Skeletal muscle satellite cell (primary cell): ENCODE measurements around the gene DMAC1.

Experiments used
- H3K27me3 ChIP-seq: 2 replicates; pipeline ENCODE4 v1.7.0; 2013; ENCODE audit warnings: low read length; ENCODE audit not compliant: control insufficient read depth, insufficient read depth
- H3K36me3 ChIP-seq: 2 replicates; pipeline ENCODE4 v1.7.0; 2013; ENCODE audit warnings: mild to moderate bottlenecking, control low read depth, low read length; ENCODE audit not compliant: insufficient read depth
- H3K4me1 ChIP-seq: 2 replicates; pipeline ENCODE4 v1.7.0; 2013; ENCODE audit warnings: low read length; ENCODE audit not compliant: control insufficient read depth, insufficient read depth
- H3K4me2 ChIP-seq: 2 replicates; pipeline ENCODE4 v1.7.0; 2013; ENCODE audit warnings: mild to moderate bottlenecking, low read length
- H3K4me3 ChIP-seq: 2 replicates; pipeline ENCODE4 v1.7.0; 2013; ENCODE audit warnings: low read length
- H3K9ac ChIP-seq: 2 replicates; pipeline ENCODE4 v1.7.0; 2013; ENCODE audit warnings: mild to moderate bottlenecking, low read depth, low read length, moderate library complexity
- H3K9me3 ChIP-seq: replicated peaks from 2 replicates; pipeline ENCODE4 v1.7.0; 2013; ENCODE audit warnings: mild to moderate bottlenecking, control low read depth, low read length

DMAC1 gene

GRCh38 chr9:7782400-7783120 lies 17.0 kb downstream of the DMAC1 start:
- Histone ChIP-seq H3K27me3 (no peaks in the 10 kb centered on the region), H3K36me3 (no peaks in the 10 kb centered on the region), H3K4me3 (no peak overlapping the region), H3K4me2 (no peak overlapping the region), H3K9me3 (no peaks in the 10 kb centered on the region), H3K9ac (no peak overlapping the region), H3K4me1 (no peaks in the 10 kb centered on the region)

GRCh38 chr9:7780261-7780988 lies 19.2 kb downstream of the DMAC1 start:
- Histone ChIP-seq H3K4me2 (no peak overlapping the region), H3K9ac (no peak overlapping the region), H3K27me3 (peaks cover 4% of the 10 kb centered on the region), H3K4me1 (no peaks in the 10 kb centered on the region), H3K4me3 (no peak overlapping the region), H3K36me3 (no peaks in the 10 kb centered on the region), H3K9me3 (no peaks in the 10 kb centered on the region)

GRCh38 chr9:7778851-7779600 lies 20.6 kb downstream of the DMAC1 start:
- H3K9ac ChIP-seq, result no peak overlapping the region
- H3K27me3 ChIP-seq, result peaks cover 4% of the 10 kb centered on the region
- no peaks in the 10 kb centered on the region for H3K9me3 ChIP-seq
- no peak overlapping the region for H3K4me2 ChIP-seq
- no peaks in the 10 kb centered on the region for H3K36me3 ChIP-seq
- H3K4me1 ChIP-seq, result no peaks in the 10 kb centered on the region
- no peak overlapping the region for H3K4me3 ChIP-seq

GRCh38 chr9:7777771-7778170 lies 21.8 kb downstream of the DMAC1 start:
- Histone ChIP-seq H3K4me3 (no peak overlapping the region), H3K4me1 (no peaks in the 10 kb centered on the region)

GRCh38 chr9:7770111-7770510 lies 29.5 kb downstream of the DMAC1 start:
- Histone ChIP-seq H3K9me3 (no peaks in the 10 kb centered on the region), H3K36me3 (no peaks in the 10 kb centered on the region), H3K9ac (no peak overlapping the region), H3K4me1 (no peaks in the 10 kb centered on the region), H3K27me3 (no peaks in the 10 kb centered on the region), H3K4me2 (no peak overlapping the region), H3K4me3 (no peak overlapping the region)

More at GRCh38 chr9:7777771-7778170, 21.8 kb downstream of the DMAC1 start:
- Histone ChIP-seq H3K4me2 (no peak overlapping the region), H3K9me3 (no peaks in the 10 kb centered on the region), H3K9ac (no peak overlapping the region), H3K27me3 (peaks cover 4% of the 10 kb centered on the region), H3K36me3 (no peaks in the 10 kb centered on the region)

- Histone ChIP-seq H3K27me3 (no peaks in the 10 kb centered on the region), H3K4me1 (no peaks in the 10 kb centered on the region), H3K4me2 (no peak overlapping the region), H3K9ac (no peak overlapping the region), H3K36me3 (no peaks in the 10 kb centered on the region), H3K4me3 (no peak overlapping the region), H3K9me3 (no peaks in the 10 kb centered on the region)
Measured at GRCh38 chr9:7762600-7762999, 37.0 kb downstream of the DMAC1 start.

GRCh38 chr9:7760014-7760415 lies 39.6 kb downstream of the DMAC1 start:
- no peaks in the 10 kb centered on the region for H3K27me3 ChIP-seq
- no peak overlapping the region for H3K4me2 ChIP-seq
- no peaks in the 10 kb centered on the region for H3K4me1 ChIP-seq
- H3K4me3 ChIP-seq, result no peak overlapping the region
- no peak overlapping the region for H3K9ac ChIP-seq
- no peaks in the 10 kb centered on the region for H3K36me3 ChIP-seq
- no peaks in the 10 kb centered on the region for H3K9me3 ChIP-seq

- no peak overlapping the region for H3K4me2 ChIP-seq
- no peaks in the 10 kb centered on the region for H3K4me1 ChIP-seq
- no peaks in the 10 kb centered on the region for H3K9me3 ChIP-seq
- H3K4me3 ChIP-seq, result no peak overlapping the region
- no peaks in the 10 kb centered on the region for H3K27me3 ChIP-seq
- H3K36me3 ChIP-seq, result no peaks in the 10 kb centered on the region
- no peak overlapping the region for H3K9ac ChIP-seq
Measured at GRCh38 chr9:7756088-7756487, 43.5 kb downstream of the DMAC1 start.

GRCh38 chr9:7752481-7752880 lies 47.1 kb downstream of the DMAC1 start:
- no peak overlapping the region for H3K9ac ChIP-seq
- H3K9me3 ChIP-seq, result no peaks in the 10 kb centered on the region
- H3K4me2 ChIP-seq, result no peak overlapping the region

More at GRCh38 chr9:7752481-7752880, 47.1 kb downstream of the DMAC1 start:
- Histone ChIP-seq H3K27me3 (no peaks in the 10 kb centered on the region), H3K4me3 (no peak overlapping the region), H3K4me1 (no peaks in the 10 kb centered on the region), H3K36me3 (no peaks in the 10 kb centered on the region)
